ENCODE data around the gene GPRC5D.

DNA sequence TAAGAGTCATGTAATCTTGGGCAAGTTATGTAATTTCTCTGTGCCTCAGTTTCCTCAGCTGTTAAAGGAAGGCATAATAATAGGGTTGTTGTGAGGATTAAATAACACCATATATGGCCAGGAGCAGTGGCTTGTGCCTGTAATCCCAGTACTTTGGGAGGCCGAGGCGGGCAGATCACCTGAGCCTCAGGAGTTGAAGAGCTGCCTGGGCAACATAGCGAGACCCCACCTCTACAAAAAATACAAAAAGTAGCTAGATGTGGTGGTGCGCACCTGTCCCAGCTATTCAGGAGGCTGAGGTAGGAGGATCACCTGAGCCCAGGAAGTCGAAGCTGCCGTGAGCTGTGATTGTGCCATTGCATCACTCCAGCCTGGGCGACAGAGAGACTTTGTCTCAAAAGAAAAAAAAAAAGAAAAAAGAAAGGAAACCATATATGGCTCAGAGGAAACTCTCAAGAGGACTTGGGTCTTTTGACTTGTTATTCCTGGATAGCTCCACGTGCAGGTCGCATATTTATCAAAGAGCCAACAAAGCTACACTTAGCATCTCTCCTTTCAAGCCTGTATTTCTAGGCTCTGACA, 53.7 kb downstream of the GPRC5D start:
- TF ChIP-seq GATA3 (IDR thresholded peaks at IDR 0.05; ENCODE audit: low read depth, low read length) = no peak
- no peak for TF ChIP-seq GATA2 (IDR thresholded peaks at IDR 0.05; ENCODE audit: low read depth, low read length)

All from SH-SY5Y (cell line).